K562 (cell line): ENCODE results near the gene HCN3. TPM values are rescaled to one million over a fixed set of nuclear protein-coding genes. Genes with fewer than 3 reads are reported as not detected.
A peak's percentile ranks its signal among the peaks of the same experiment; 100 is the strongest.

Experiments used
- ATAC-seq: fragments of 200-7000 bp; cut with Tn5 transposase; 3 replicates; pipeline ENCODE4 v1.9.1; 2020; ENCODE audit warnings: moderate library complexity
- BruUV-seq: library from RNA; stranded (reverse); fragments of 400-500 nt; replicated peaks from 2 replicates; lab custom pipeline; 2021; lab: Mats Ljungman, UMichigan
- CTCF ChIA-PET: fragments of 300-600 bp; formaldehyde crosslinking; extraction: SDS; loops from one replicate; lab custom pipeline; 2021; ENCODE audit warnings: low intra/inter-chr PET ratio; lab: Yijun Ruan, JAX
- POLR2A ChIA-PET: fragments of 300-600, 350-650 bp; sonication (Branson Sonifier 250); formaldehyde crosslinking; extraction: SDS; loops from one replicate; lab custom pipeline; 2021; ENCODE audit warnings: antibody characterized with exemption, inconsistent platforms; lab: Yijun Ruan, JAX
- DNase-seq, 4 experiments: peaks; one replicate each; pipeline versions ENCODE4 v3.0.0 to v3.0.0-alpha.2; 2011 to 2018; ENCODE audit warnings: low spot score in 3 of 4, mixed read lengths in 3 of 4; ENCODE audit errors: extremely low read depth in 1 of 4
- FAIRE-seq: peaks from 2 replicates; lab custom pipeline; 2011; peaks lifted over from hg19 to GRCh38; lab: Jason Lieb, UNC
- H2AFZ ChIP-seq: 2 replicates; pipeline ENCODE4 v1.6.0; 2011; ENCODE audit warnings: low read depth, low read length, control low read depth, inconsistent platforms
- H3K27ac ChIP-seq: fragments of 200-600 bp; 3 replicates; pipeline ENCODE4 v1.8.0; 2011; ENCODE audit warnings: low read depth, mild to moderate bottlenecking, control low read depth, inconsistent platforms, low read length, moderate library complexity, mixed read lengths; ENCODE audit errors: extremely low read depth
- H3K27me3 ChIP-seq, 2 experiments: fragments of 300-600 bp in 1 of 2; 2 replicates in 1 of 2; 3 replicates in 1 of 2; pipeline versions ENCODE4 v1.6.0 to v1.8.0; 2011; ENCODE audit warnings: inconsistent platforms in 2 of 2, low read length in 2 of 2, mild to moderate bottlenecking in 1 of 2, mixed read lengths in 1 of 2, moderate library complexity in 1 of 2; ENCODE audit not compliant: control insufficient read depth in 2 of 2, insufficient read depth in 2 of 2
- H3K36me3 ChIP-seq: fragments of 300-600 bp; 3 replicates; pipeline ENCODE4 v1.8.0; 2011; ENCODE audit warnings: mild to moderate bottlenecking, low read length, inconsistent platforms; ENCODE audit not compliant: control insufficient read depth, insufficient read depth
- H3K4me1 ChIP-seq, 2 experiments: fragments of 200-600 bp in 1 of 2; replicated peaks in 1 of 2; 2 replicates in 1 of 2; 3 replicates in 1 of 2; pipeline versions ENCODE4 v1.5.1 to v1.8.0; 2011; ENCODE audit warnings: inconsistent platforms in 2 of 2, low read length in 2 of 2, mild to moderate bottlenecking in 1 of 2, mixed read lengths in 1 of 2, moderate library complexity in 1 of 2; ENCODE audit not compliant: control insufficient read depth in 2 of 2, insufficient read depth in 2 of 2
- H3K4me2 ChIP-seq: 2 replicates; pipeline ENCODE4 v1.6.1; 2011; ENCODE audit warnings: low read length, control low read depth, inconsistent platforms, mixed read lengths; ENCODE audit not compliant: insufficient read depth
- H3K4me3 ChIP-seq: fragments of 200-600 bp; sonication (generic), shearing (Covaris generic); 2 replicates; pipeline ENCODE4 v1.5.1; 2016; ENCODE audit warnings: control low read depth, inconsistent platforms
- H3K79me2 ChIP-seq: fragments of 200-600 bp; 3 replicates; pipeline ENCODE4 v1.8.0; 2011; ENCODE audit warnings: low read length, inconsistent platforms; ENCODE audit not compliant: control insufficient read depth, insufficient read depth
- H3K9ac ChIP-seq, 2 experiments: 2 replicates each; pipeline versions ENCODE4 v1.6.0 to v1.6.1; 2011; ENCODE audit warnings: low read depth in 2 of 2, low read length in 2 of 2, control low read depth in 1 of 2, inconsistent platforms in 1 of 2, mild to moderate bottlenecking in 1 of 2, mixed read lengths in 1 of 2; ENCODE audit not compliant: insufficient read depth in 1 of 2
- H3K9me1 ChIP-seq: one replicate; pipeline ENCODE4 v1.6.0; 2011; ENCODE audit warnings: inconsistent platforms, mild to moderate bottlenecking, low read length, moderate library complexity; ENCODE audit not compliant: control insufficient read depth, insufficient read depth
- H3K9me3 ChIP-seq: replicated peaks from 2 replicates; pipeline ENCODE4 v1.5.1; 2011; ENCODE audit warnings: low read depth, low read length, inconsistent platforms; ENCODE audit not compliant: control insufficient read depth, insufficient read depth
- H4K20me1 ChIP-seq: replicated peaks from 2 replicates; pipeline ENCODE4 v1.6.1; 2011; ENCODE audit warnings: low read length, inconsistent platforms, mixed read lengths; ENCODE audit not compliant: control insufficient read depth, insufficient read depth
- BACH1 ChIP-seq: fragments of 200-800 bp; sonication (Bioruptor generic); IDR thresholded peaks from 2 replicates; pipeline ENCODE4 v1.6.1; 2016; ENCODE audit warnings: missing genetic modification characterization, missing compliant biosample characterization
- CEBPZ ChIP-seq: fragments of 150-350 bp; IDR thresholded peaks from 2 replicates; pipeline ENCODE4 v1.6.1; 2014; ENCODE audit warnings: low read depth, mild to moderate bottlenecking, low read length, borderline replicate concordance
- E2F3 ChIP-seq: fragments of 250-450 bp; sonication (Bioruptor Pico); IDR thresholded peaks from 2 replicates; pipeline ENCODE4 v1.4.0; 2020; ENCODE audit warnings: mild to moderate bottlenecking
- HDAC1 ChIP-seq, 2 experiments: fragments of 450-650 bp; IDR thresholded peaks; 2 replicates each; pipeline ENCODE4 v1.6.1; 2016 to 2017; ENCODE audit warnings: inconsistent platforms in 1 of 2, mild to moderate bottlenecking in 1 of 2, moderate library complexity in 1 of 2
- IRF1 ChIP-seq: sonication (generic); formaldehyde crosslinking; IDR thresholded peaks from 2 replicates; pipeline ENCODE4 v1.8.0; 2022; ENCODE audit warnings: missing genetic modification reagents, mild to moderate bottlenecking, borderline replicate concordance
- IRF2 ChIP-seq: sonication (generic); formaldehyde crosslinking; IDR thresholded peaks from 2 replicates; pipeline ENCODE4 v1.8.1; 2022; ENCODE audit warnings: mild to moderate bottlenecking, missing genetic modification reagents
- NFRKB ChIP-seq: fragments of 450-650 bp; IDR thresholded peaks from 2 replicates; pipeline ENCODE4 v1.6.1; 2016; ENCODE audit warnings: low read depth
- ZC3H8 ChIP-seq: fragments of 450-650 bp; IDR thresholded peaks from 2 replicates; pipeline ENCODE4 v1.6.1; 2017
- ZNF232 ChIP-seq: sonication (generic); formaldehyde crosslinking; IDR thresholded peaks from 2 replicates; pipeline ENCODE4 v1.8.0; 2022; ENCODE audit warnings: mild to moderate bottlenecking, missing genetic modification reagents
- ZNF263 ChIP-seq: sonication (generic); formaldehyde crosslinking; IDR thresholded peaks from 2 replicates; pipeline ENCODE4 v1.8.0; 2022; ENCODE audit warnings: mild to moderate bottlenecking, missing genetic modification reagents, borderline replicate concordance
- ZNF695 ChIP-seq: fragments of 450-650 bp; formaldehyde crosslinking; IDR thresholded peaks from 2 replicates; pipeline ENCODE4 v1.4.0; 2020; ENCODE audit warnings: mild to moderate bottlenecking, moderate library complexity
- WGBS: fragments of 100-300 bp; shearing (Covaris generic); methylation state at CpG from one replicate; pipeline ENCODE4 v1.1.6; 2016; ENCODE audit warnings: low coverage, mixed read lengths; ENCODE audit not compliant: insufficient coverage; ENCODE audit errors: missing lambda C conversion rate; 5-methylcytosine and 5-hydroxymethylcytosine counted together
- in situ Hi-C: fragments of 300-500 bp; cut with MboI; formaldehyde crosslinking; loops from 4 replicates; pipeline ENCODE4 v1.15.0; 2018; ENCODE audit warnings: inconsistent platforms, mixed read lengths
- intact Hi-C: fragments of 100-400 bp; cut with micrococcal nuclease; formaldehyde crosslinking; loops from 2 replicates; pipeline ENCODE4 v1.14.2; 2022
- polyA plus RNA-seq, 8 experiments: library from polyadenylated mRNA; depleted of rRNA in 4 of 8; stranded (reverse) in 5 of 8; unstranded in 3 of 8; fragments of >200 nt; fragmentation: Nextera tagmentation in 2 of 8; fragmentation: Illumina TruSeq in 1 of 8; extraction: Ambion mirVana in 2 of 8; extraction: Trizol in 1 of 8; gene quantifications; 2 replicates each; pipeline versions ENCODE4 v1.2.1 to v1.2.3, GENCODE V29; 2011 to 2014; ENCODE audit warnings: inconsistent platforms in 1 of 8, missing spikeins in 1 of 8
- total RNA-seq, 7 experiments: library from RNA; depleted of rRNA in 6 of 7; stranded (reverse); fragments of >200 nt in 6 of 7; fragmentation: Illumina TruSeq in 2 of 7; extraction: Trizol in 2 of 7; gene quantifications; 2 replicates each; pipeline versions ENCODE4 v1.2.1 to v1.2.3, GENCODE V29; 2011 to 2021; ENCODE audit warnings: low replicate concordance in 1 of 7

HCN3 gene
- total and polyA plus RNA-seq, 9 of the 15 experiments (the other 6 are each of a cell fraction or from before 2014, with no cell fraction given) = 0.91 to 9.7 (median 3.9) TPM

GRCh38 chr1:155305881-155306391 lies 28.7 kb downstream of the HCN3 start (continued):
- TF ChIP-seq CEBPZ = no peak
- no peak for TF ChIP-seq ZNF695 (CRISPR knock-in tag)
- TF ChIP-seq ZNF232 (CRISPR knock-in tag) = no peak
- no peak for TF ChIP-seq ZC3H8
- no peak for TF ChIP-seq ZNF263

GRCh38 chr1:155307247-155307740 lies 30.0 kb downstream of the HCN3 start:
- intact Hi-C loops (no loop called here), in situ Hi-C loops (loop anchor here (25.0 kb wide), 1 partner anchor 1430 kb away; the partner anchor contains the start of genes ISG20L2, METTL25B and MRPL24)
- WGBS = 31% methylated on average over 6 of the region's 6 CpGs
- Histone ChIP-seq H3K4me2 (peak overlapping the region; percentile 96), H3K9ac (peak overlapping the region in 1 of 2 experiments; percentile 95; a peak in 2 of 4 replicates), H3K9me3 (no peaks in the 10 kb centered on the region), H3K4me3 (no peak overlapping the region), H3K27me3 (no peaks in the 10 kb centered on the region), H2AFZ (peak overlapping the region; percentile 60; the same call in 1 of the 2 replicates), H3K4me1 (peaks cover 23 to 40% of the 10 kb centered on the region in 2 experiments; a peak in 4 of 5 replicates), H3K9me1 (no peaks in the 10 kb centered on the region), H3K79me2 (peaks cover 36% of the 10 kb centered on the region), H3K27ac (peak overlapping the region; percentile 93), H3K36me3 (peaks cover 25% of the 10 kb centered on the region), H4K20me1 (no peaks in the 10 kb centered on the region)
- DNase-seq = peak in 1 of 4 experiments; percentile 81
- BruUV-seq = no TSS peak
- FAIRE-seq = peak; percentile 67
- peak; percentile 51 for ATAC-seq
- ChIA-PET POLR2A (interaction anchor here (0.7 to 1.9 kb wide), 8 partner anchors 10 to 57 kb away, joined by 3 to 8 read pairs (median 4); partner anchors contain the start of gene HCN3), CTCF (interaction anchor here (0.6 to 3.0 kb wide), 3 partner anchors 29 to 57 kb away, joined by 3 to 23 read pairs (median 5); partner anchors contain the start of gene HCN3)
- TF ChIP-seq E2F3 = peak; percentile 95
- peak in 1 of 2 experiments; percentile 58; a peak in 1 of 4 replicates for TF ChIP-seq HDAC1 (IDR thresholded peaks at IDR 0.05)
- no peak for TF ChIP-seq IRF1 (CRISPR knock-in tag)
- TF ChIP-seq IRF2 (CRISPR knock-in tag) = no peak
- peak; percentile 88 for TF ChIP-seq BACH1 (tag)
- no peak for TF ChIP-seq NFRKB
